ENCODE data around the gene S100Z.
"Not testable (repeated sequence)": the region's sequence is repeated elsewhere in the genome, so short reads cannot be mapped to it uniquely, and the experiment has no call there.

The S100Z gene

GRCh38 chr5:76910344-76910933, 60.6 kb downstream of the S100Z start:
- H3K9ac ChIP-seq (ENCODE audit: low read length); H3K27me3 ChIP-seq (ENCODE audit: control insufficient read depth, insufficient read depth, low read length); H3K4me3 ChIP-seq (ENCODE audit: low read length); H3K36me3 ChIP-seq (ENCODE audit: control insufficient read depth, insufficient read depth, low read length); H3K9me3 ChIP-seq (ENCODE audit: control insufficient read depth, low read length); H3K4me1 ChIP-seq (ENCODE audit: control insufficient read depth, insufficient read depth, low read length): not testable (repeated sequence)

GRCh38 chr5:76914671-76915070, 64.9 kb downstream of the S100Z start:
- not testable (repeated sequence) for H3K36me3 ChIP-seq (ENCODE audit: control insufficient read depth, insufficient read depth, low read length); H3K27me3 ChIP-seq (ENCODE audit: control insufficient read depth, insufficient read depth, low read length); H3K9ac ChIP-seq (ENCODE audit: low read length); H3K9me3 ChIP-seq (ENCODE audit: control insufficient read depth, low read length); H3K4me3 ChIP-seq (ENCODE audit: low read length); H3K4me1 ChIP-seq (ENCODE audit: control insufficient read depth, insufficient read depth, low read length)

- no peaks in the 10 kb centered on the region for H3K36me3 ChIP-seq (ENCODE audit: control insufficient read depth, insufficient read depth, low read length)
- H3K9ac ChIP-seq (ENCODE audit: low read length), result no peak overlapping the region
- H3K4me3 ChIP-seq (ENCODE audit: low read length), result no peak overlapping the region
- H3K4me1 ChIP-seq (ENCODE audit: control insufficient read depth, insufficient read depth, low read length), result no peaks in the 10 kb centered on the region
- no peaks in the 10 kb centered on the region for H3K9me3 ChIP-seq (ENCODE audit: control insufficient read depth, low read length)
- H3K27me3 ChIP-seq (ENCODE audit: control insufficient read depth, insufficient read depth, low read length), result no peaks in the 10 kb centered on the region
Measured at GRCh38 chr5:76918539-76918938, 68.7 kb downstream of the S100Z start.

GRCh38 chr5:76920491-76920890, 70.7 kb downstream of the S100Z start:
- H3K4me1 ChIP-seq (ENCODE audit: control insufficient read depth, insufficient read depth, low read length), result no peaks in the 10 kb centered on the region

GRCh38 chr5:76926329-76927105, 76.7 kb downstream of the S100Z start:
- Histone ChIP-seq H3K36me3 (ENCODE audit: control insufficient read depth, insufficient read depth, low read length) (no peaks in the 10 kb centered on the region), H3K27me3 (ENCODE audit: control insufficient read depth, insufficient read depth, low read length) (no peaks in the 10 kb centered on the region), H3K9me3 (ENCODE audit: control insufficient read depth, low read length) (no peaks in the 10 kb centered on the region), H3K9ac (ENCODE audit: low read length) (no peak overlapping the region), H3K4me1 (ENCODE audit: control insufficient read depth, insufficient read depth, low read length) (no peaks in the 10 kb centered on the region), H3K4me3 (ENCODE audit: low read length) (no peak overlapping the region)

More at GRCh38 chr5:76920491-76920890, 70.7 kb downstream of the S100Z start:
- Histone ChIP-seq H3K27me3 (ENCODE audit: control insufficient read depth, insufficient read depth, low read length) (no peaks in the 10 kb centered on the region), H3K36me3 (ENCODE audit: control insufficient read depth, insufficient read depth, low read length) (no peaks in the 10 kb centered on the region), H3K9me3 (ENCODE audit: control insufficient read depth, low read length) (no peaks in the 10 kb centered on the region), H3K9ac (ENCODE audit: low read length) (no peak overlapping the region), H3K4me3 (ENCODE audit: low read length) (no peak overlapping the region)

- H3K4me3 ChIP-seq (ENCODE audit: low read length), result no peak overlapping the region
Measured at GRCh38 chr5:76927961-76928360, 78.1 kb downstream of the S100Z start.

GRCh38 chr5:76930083-76930482, 80.3 kb downstream of the S100Z start:
- H3K9me3 ChIP-seq (ENCODE audit: control insufficient read depth, low read length), result no peaks in the 10 kb centered on the region
- no peak overlapping the region for H3K4me3 ChIP-seq (ENCODE audit: low read length)
- no peaks in the 10 kb centered on the region for H3K36me3 ChIP-seq (ENCODE audit: control insufficient read depth, insufficient read depth, low read length)
- no peak overlapping the region for H3K9ac ChIP-seq (ENCODE audit: low read length)
- H3K4me1 ChIP-seq (ENCODE audit: control insufficient read depth, insufficient read depth, low read length), result no peaks in the 10 kb centered on the region
- H3K27me3 ChIP-seq (ENCODE audit: control insufficient read depth, insufficient read depth, low read length), result no peaks in the 10 kb centered on the region

More at GRCh38 chr5:76927961-76928360, 78.1 kb downstream of the S100Z start:
- Histone ChIP-seq H3K9ac (ENCODE audit: low read length) (no peak overlapping the region), H3K9me3 (ENCODE audit: control insufficient read depth, low read length) (no peaks in the 10 kb centered on the region), H3K36me3 (ENCODE audit: control insufficient read depth, insufficient read depth, low read length) (no peaks in the 10 kb centered on the region), H3K4me1 (ENCODE audit: control insufficient read depth, insufficient read depth, low read length) (no peaks in the 10 kb centered on the region), H3K27me3 (ENCODE audit: control insufficient read depth, insufficient read depth, low read length) (no peaks in the 10 kb centered on the region)

- H3K9me3 ChIP-seq (ENCODE audit: control insufficient read depth, low read length), result no peaks in the 10 kb centered on the region
Measured at GRCh38 chr5:76938177-76938576, 88.4 kb downstream of the S100Z start.

GRCh38 chr5:76941000-76941399, 91.2 kb downstream of the S100Z start:
- Histone ChIP-seq H3K9me3 (ENCODE audit: control insufficient read depth, low read length) (no peaks in the 10 kb centered on the region), H3K27me3 (ENCODE audit: control insufficient read depth, insufficient read depth, low read length) (no peaks in the 10 kb centered on the region), H3K4me3 (ENCODE audit: low read length) (no peak overlapping the region), H3K36me3 (ENCODE audit: control insufficient read depth, insufficient read depth, low read length) (no peaks in the 10 kb centered on the region), H3K9ac (ENCODE audit: low read length) (no peak overlapping the region), H3K4me1 (ENCODE audit: control insufficient read depth, insufficient read depth, low read length) (no peaks in the 10 kb centered on the region)

More at GRCh38 chr5:76938177-76938576, 88.4 kb downstream of the S100Z start:
- Histone ChIP-seq H3K4me1 (ENCODE audit: control insufficient read depth, insufficient read depth, low read length) (no peaks in the 10 kb centered on the region), H3K36me3 (ENCODE audit: control insufficient read depth, insufficient read depth, low read length) (no peaks in the 10 kb centered on the region), H3K4me3 (ENCODE audit: low read length) (no peak overlapping the region), H3K27me3 (ENCODE audit: control insufficient read depth, insufficient read depth, low read length) (no peaks in the 10 kb centered on the region), H3K9ac (ENCODE audit: low read length) (no peak overlapping the region)

GRCh38 chr5:76941442-76941841, 91.6 kb downstream of the S100Z start:
- H3K9me3 ChIP-seq (ENCODE audit: control insufficient read depth, low read length), result no peaks in the 10 kb centered on the region
- no peak overlapping the region for H3K4me3 ChIP-seq (ENCODE audit: low read length)
- no peak overlapping the region for H3K9ac ChIP-seq (ENCODE audit: low read length)
- H3K36me3 ChIP-seq (ENCODE audit: control insufficient read depth, insufficient read depth, low read length), result no peaks in the 10 kb centered on the region
- H3K4me1 ChIP-seq (ENCODE audit: control insufficient read depth, insufficient read depth, low read length), result no peaks in the 10 kb centered on the region
- no peaks in the 10 kb centered on the region for H3K27me3 ChIP-seq (ENCODE audit: control insufficient read depth, insufficient read depth, low read length)

GRCh38 chr5:76942581-76942980, 92.8 kb downstream of the S100Z start:
- Histone ChIP-seq H3K27me3 (ENCODE audit: control insufficient read depth, insufficient read depth, low read length) (no peaks in the 10 kb centered on the region), H3K9me3 (ENCODE audit: control insufficient read depth, low read length) (no peaks in the 10 kb centered on the region), H3K9ac (ENCODE audit: low read length) (no peak overlapping the region), H3K36me3 (ENCODE audit: control insufficient read depth, insufficient read depth, low read length) (no peaks in the 10 kb centered on the region), H3K4me1 (ENCODE audit: control insufficient read depth, insufficient read depth, low read length) (no peaks in the 10 kb centered on the region), H3K4me3 (ENCODE audit: low read length) (no peak overlapping the region)

GRCh38 chr5:76943006-76943405, 93.2 kb downstream of the S100Z start:
- no peak overlapping the region for H3K9ac ChIP-seq (ENCODE audit: low read length)

More at GRCh38 chr5:76943006-76943405, 93.2 kb downstream of the S100Z start:
- H3K4me1 ChIP-seq (ENCODE audit: control insufficient read depth, insufficient read depth, low read length), result no peaks in the 10 kb centered on the region
- H3K9me3 ChIP-seq (ENCODE audit: control insufficient read depth, low read length), result no peaks in the 10 kb centered on the region
- H3K36me3 ChIP-seq (ENCODE audit: control insufficient read depth, insufficient read depth, low read length), result no peaks in the 10 kb centered on the region
- H3K4me3 ChIP-seq (ENCODE audit: low read length), result no peak overlapping the region
- H3K27me3 ChIP-seq (ENCODE audit: control insufficient read depth, insufficient read depth, low read length), result no peaks in the 10 kb centered on the region

Measured in mucosa of stomach (tissue), 1 donor.